Small intestine (tissue), 7 donors: Measurements from ENCODE around the gene PABPN1L. TPM values are rescaled to one million over a fixed set of nuclear protein-coding genes. Genes with fewer than 3 reads are reported as not detected.

Experiments
- DNase-seq, 2 donors: peaks; one replicate each; pipeline versions ENCODE4 v3.0.0 to v3.0.0-alpha.2; 2013
- FAIRE-seq: peaks from 2 replicates; lab custom pipeline; 2012; peaks lifted over from hg19 to GRCh38; lab: Jason Lieb, UNC
- H3K27ac ChIP-seq, 3 donors: one replicate each; pipeline ENCODE4 v1.5.1; 2013; ENCODE audit warnings: low read length in 2 of 3, mild to moderate bottlenecking in 2 of 3, control low read depth in 1 of 3, inconsistent platforms in 1 of 3, low read depth in 1 of 3, moderate library complexity in 1 of 3
- H3K27me3 ChIP-seq, 3 donors: one replicate each; pipeline ENCODE4 v1.6.1; 2013; ENCODE audit warnings: low read length in 3 of 3, inconsistent platforms in 1 of 3; ENCODE audit not compliant: control insufficient read depth in 3 of 3, insufficient read depth in 3 of 3
- H3K36me3 ChIP-seq, 3 donors: one replicate each; pipeline ENCODE4 v1.6.1; 2013; ENCODE audit warnings: low read length in 3 of 3, inconsistent platforms in 1 of 3, low read depth in 1 of 3, mild to moderate bottlenecking in 1 of 3, moderate library complexity in 1 of 3; ENCODE audit not compliant: control insufficient read depth in 3 of 3, insufficient read depth in 2 of 3
- H3K4me1 ChIP-seq, 3 donors: one replicate each; pipeline ENCODE4 v1.6.1; 2013; ENCODE audit warnings: low read length in 2 of 3, inconsistent platforms in 1 of 3, low read depth in 1 of 3, mild to moderate bottlenecking in 1 of 3, moderate library complexity in 1 of 3; ENCODE audit not compliant: control insufficient read depth in 3 of 3, insufficient read depth in 2 of 3
- H3K4me3 ChIP-seq, 3 donors: one replicate each; pipeline ENCODE4 v1.5.1; 2013; ENCODE audit warnings: low read length in 3 of 3, control low read depth in 1 of 3, inconsistent platforms in 1 of 3, low read depth in 1 of 3, mild to moderate bottlenecking in 1 of 3, moderate library complexity in 1 of 3
- H3K9me3 ChIP-seq, 2 donors: one replicate each; pipeline ENCODE4 v1.6.1; 2013; ENCODE audit warnings: low read depth in 1 of 2, low read length in 1 of 2; ENCODE audit not compliant: control insufficient read depth in 2 of 2, insufficient read depth in 1 of 2
- WGBS, 3 donors: extraction: QIAGEN DNeasy Blood & Tissue Kit; methylation state at CpG; one replicate each; pipeline ENCODE4 v1.1.7; 2013; 5-methylcytosine and 5-hydroxymethylcytosine counted together
- polyA plus RNA-seq, 4 donors: library from polyadenylated mRNA; stranded (reverse) in 3 of 4; unstranded in 1 of 4; fragments of 200-250 nt in 3 of 4; fragments of 120-200 nt in 1 of 4; gene quantifications; one replicate each; pipeline versions ENCODE4 v1.2.1 to v1.2.3, GENCODE V29; 2013
- donor health status: healthy with polysubstance abuse.
- donor health status: control.
- donor health status: control.
- donor health status: Bipolar disorder and iron deficiency.
- donor health status: healthy.

PABPN1L gene
- polyA plus RNA-seq, 4 donors, result 0.12 TPM; not detected in 3

DNA sequence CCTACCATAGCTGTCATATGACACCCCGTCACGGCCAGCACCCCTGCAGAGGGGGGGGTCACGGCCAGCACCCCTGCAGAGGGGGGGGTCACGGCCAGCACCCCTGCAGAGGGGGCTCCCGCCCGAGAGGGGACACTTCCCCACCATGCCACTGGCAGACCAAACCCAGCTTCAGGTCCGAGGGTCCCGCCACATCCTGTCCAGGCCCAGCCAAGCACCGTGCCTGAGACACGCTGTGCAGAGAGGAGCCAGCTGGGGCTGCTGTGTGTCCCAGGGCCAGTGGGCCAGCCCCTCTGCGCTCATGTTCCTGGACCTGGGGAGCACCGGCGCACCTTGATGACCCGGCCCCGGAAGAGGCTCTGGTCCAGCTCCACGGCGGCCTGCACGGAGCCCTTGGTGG lies 1.9 kb downstream of the PABPN1L start:
- DNase-seq, result no peak
- FAIRE-seq, result no peak
- Histone ChIP-seq H3K36me3 (peaks cover 4 to 37% (median 10%) of the 10 kb centered on the region in 3 donors), H3K4me3 (no peak overlapping the region), H3K9me3 (no peaks in the 10 kb centered on the region), H3K27ac (no peak overlapping the region), H3K4me1 (no peaks in the 10 kb centered on the region), H3K27me3 (peaks cover 4% of the 10 kb centered on the region in 3 donors)
- 75 to 84% (median 76%) methylated on average over 18 of the region's 18 CpGs for WGBS, 3 donors

DNA sequence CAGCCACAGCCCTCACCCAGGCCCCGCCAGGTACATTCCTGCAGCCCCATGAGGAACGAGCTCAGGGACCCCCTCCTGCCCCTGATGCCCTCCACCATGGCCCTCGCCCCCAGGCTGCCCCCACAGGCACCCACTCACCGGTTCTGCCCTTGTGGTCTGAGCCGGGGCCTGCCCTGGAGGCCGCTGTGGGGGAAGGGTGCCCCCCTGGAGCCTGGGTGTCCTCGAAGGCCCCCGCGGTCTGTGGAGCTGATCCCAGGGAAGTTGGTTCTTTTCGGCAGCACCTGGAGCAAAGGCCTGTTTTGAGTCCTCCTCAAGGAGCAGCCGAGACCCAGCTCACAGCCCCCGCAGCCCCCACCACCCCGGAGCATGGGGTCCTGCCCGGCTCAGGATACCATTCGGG lies 2.4 kb downstream of the PABPN1L start:
- FAIRE-seq, result no peak
- Histone ChIP-seq H3K4me1 (no peaks in the 10 kb centered on the region), H3K27ac (no peak overlapping the region), H3K9me3 (no peaks in the 10 kb centered on the region), H3K27me3 (peaks cover 2 to 4% (median 4%) of the 10 kb centered on the region in 3 donors), H3K4me3 (no peak overlapping the region), H3K36me3 (peaks cover 4 to 42% (median 10%) of the 10 kb centered on the region in 3 donors)
- 76 to 83% (median 77%) methylated on average over 13 to 15 of the region's 15 CpGs for WGBS, 3 donors
- DNase-seq, result no peak

GRCh38 chr16:88863426-88863825 lies 3.0 kb downstream of the PABPN1L start:
- Histone ChIP-seq H3K4me3 (no peak overlapping the region), H3K27me3 (peaks cover 0 to 4% (median 4%) of the 10 kb centered on the region in 3 donors), H3K27ac (no peak overlapping the region), H3K9me3 (no peaks in the 10 kb centered on the region), H3K36me3 (peaks cover 4 to 45% (median 10%) of the 10 kb centered on the region in 3 donors), H3K4me1 (no peaks in the 10 kb centered on the region)
- DNase-seq, result no peak
- WGBS, 3 donors, result 79 to 83% (median 80%) methylated on average over 12 to 13 of the region's 13 CpGs
- FAIRE-seq, result no peak

- Histone ChIP-seq H3K9me3 (no peaks in the 10 kb centered on the region), H3K4me3 (no peak overlapping the region), H3K4me1 (peaks cover 0 to 1% (median 1%) of the 10 kb centered on the region in 3 donors), H3K36me3 (peaks cover 4 to 49% (median 10%) of the 10 kb centered on the region in 3 donors), H3K27me3 (peaks cover 0 to 4% (median 1%) of the 10 kb centered on the region in 3 donors), H3K27ac (no peak overlapping the region)
- no peak for DNase-seq
- WGBS, 3 donors, result 92 to 93% (median 92%) methylated on average over 25 of the region's 25 CpGs
- FAIRE-seq, result no peak
These were observed 3.5 kb downstream of the PABPN1L start for GRCh38 chr16:88862968-88863367.

DNA sequence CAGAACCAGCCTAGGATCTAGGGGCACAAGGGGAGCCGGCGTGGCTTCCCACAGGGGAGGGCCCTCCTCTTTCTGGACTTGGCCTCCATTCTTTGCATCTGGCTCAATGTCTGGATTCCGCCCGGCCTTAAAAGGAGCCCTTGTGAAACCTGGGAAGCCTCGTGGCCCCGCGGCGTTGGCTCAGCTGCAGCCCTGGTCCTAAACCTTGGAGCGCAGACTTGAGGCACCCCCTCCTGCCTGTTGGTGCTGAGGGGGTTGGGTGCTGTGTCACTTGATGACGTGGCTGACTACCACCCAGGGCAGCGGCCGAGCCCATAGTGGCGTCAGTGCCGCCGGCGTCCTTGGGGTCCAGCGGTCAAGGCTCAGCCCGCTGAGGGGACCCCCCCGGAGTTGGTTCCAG lies 5.1 kb downstream of the PABPN1L start:
- Histone ChIP-seq H3K27me3 (no peaks in the 10 kb centered on the region), H3K4me1 (peaks cover 0 to 3% (median 1%) of the 10 kb centered on the region in 3 donors), H3K36me3 (peaks cover 4 to 49% (median 10%) of the 10 kb centered on the region in 3 donors), H3K9me3 (no peaks in the 10 kb centered on the region), H3K4me3 (no peak overlapping the region), H3K27ac (no peak overlapping the region)
- FAIRE-seq, result no peak
- WGBS, 3 donors, result 94 to 96% (median 95%) methylated on average over 19 of the region's 19 CpGs
- DNase-seq, result no peak

DNA sequence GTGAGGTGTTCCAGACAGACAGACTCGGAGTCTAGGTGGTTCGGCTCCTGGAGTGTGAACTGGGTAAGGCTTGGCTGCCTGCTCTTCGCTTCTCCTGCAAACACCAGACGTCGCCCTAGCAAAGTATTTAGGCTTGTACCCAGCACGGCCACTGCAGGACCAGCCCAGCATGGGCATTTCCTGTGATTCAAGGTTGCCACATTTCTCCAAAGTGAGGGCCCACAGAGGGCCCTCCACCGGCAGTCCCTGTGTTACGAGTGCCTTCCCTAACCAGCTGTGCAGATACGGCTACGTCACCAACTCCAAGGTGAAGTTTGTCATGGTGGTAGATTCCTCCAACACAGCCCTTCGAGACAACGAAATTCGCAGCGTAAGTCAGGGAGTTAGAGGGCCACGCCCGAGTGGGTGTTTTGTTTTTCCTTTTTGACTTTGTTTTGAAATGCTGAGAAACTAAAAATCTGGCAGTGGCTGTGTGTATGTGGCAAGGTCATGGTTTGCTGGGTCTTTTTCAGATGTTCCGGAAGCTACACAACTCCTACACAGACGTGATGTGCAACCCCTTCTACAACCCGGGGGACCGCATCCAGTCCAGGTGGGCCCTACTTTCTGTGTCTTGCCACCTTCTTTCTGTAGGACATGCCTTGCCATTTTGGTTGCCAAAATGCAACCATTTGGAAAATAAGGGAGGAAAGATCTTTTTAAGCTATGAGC lies 6.9 kb downstream of the PABPN1L start:
- no peak for FAIRE-seq
- 89 to 96% (median 91%) methylated on average over 20 of the region's 20 CpGs for WGBS, 3 donors
- peaks cover 0 to 10% (median 5%) of the 10 kb centered on the region in 3 donors for H3K4me1 ChIP-seq
- H3K4me3 ChIP-seq, result no peak overlapping the region
- H3K27ac ChIP-seq, result no peak overlapping the region
- H3K27me3 ChIP-seq, result no peaks in the 10 kb centered on the region
- peaks cover 4 to 57% (median 10%) of the 10 kb centered on the region in 3 donors for H3K36me3 ChIP-seq
- DNase-seq, result no peak
- no peaks in the 10 kb centered on the region for H3K9me3 ChIP-seq

DNA sequence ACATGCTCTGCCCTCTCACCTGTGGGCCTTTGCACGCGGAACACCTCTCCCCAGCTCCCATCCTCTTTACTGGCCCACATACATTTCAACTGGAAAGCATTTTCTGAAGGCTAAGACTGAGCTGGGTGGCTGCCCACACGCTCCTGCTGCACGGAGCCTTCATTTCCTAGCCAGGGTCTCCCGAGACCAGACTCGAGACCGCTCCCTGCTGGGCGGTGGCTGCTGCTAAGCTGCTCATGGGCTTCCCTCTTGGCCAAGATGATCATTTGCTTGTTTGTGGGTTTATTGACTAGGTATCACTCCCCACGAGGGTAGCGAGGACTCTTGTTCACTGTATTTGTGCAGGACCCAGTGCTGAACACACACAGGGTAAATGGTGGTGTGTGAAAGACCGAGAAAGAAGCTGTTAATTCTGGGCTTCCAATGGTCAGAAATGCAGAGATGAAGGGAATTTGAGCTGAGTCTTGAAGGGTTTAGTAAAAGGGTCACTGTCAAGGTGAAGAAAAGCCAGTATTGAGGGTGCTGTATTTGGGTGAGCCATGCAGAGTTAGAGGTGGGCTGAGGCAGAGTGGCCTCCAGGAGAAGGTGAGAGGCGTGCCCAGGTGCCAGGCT lies 8.6 kb downstream of the PABPN1L start:
- Histone ChIP-seq H3K9me3 (no peaks in the 10 kb centered on the region), H3K4me1 (peaks cover 0 to 10% (median 5%) of the 10 kb centered on the region in 3 donors), H3K27ac (peak overlapping the region; percentile 35 to 87 (median 61)), H3K36me3 (peaks cover 4 to 62% (median 10%) of the 10 kb centered on the region in 3 donors), H3K27me3 (no peaks in the 10 kb centered on the region), H3K4me3 (peak overlapping the region; percentile 71 to 94 (median 94))
- no peak for FAIRE-seq
- 11 to 14% (median 12%) methylated on average over 12 of the region's 12 CpGs for WGBS, 3 donors
- DNase-seq, result peak; percentile 81 to 86

DNA sequence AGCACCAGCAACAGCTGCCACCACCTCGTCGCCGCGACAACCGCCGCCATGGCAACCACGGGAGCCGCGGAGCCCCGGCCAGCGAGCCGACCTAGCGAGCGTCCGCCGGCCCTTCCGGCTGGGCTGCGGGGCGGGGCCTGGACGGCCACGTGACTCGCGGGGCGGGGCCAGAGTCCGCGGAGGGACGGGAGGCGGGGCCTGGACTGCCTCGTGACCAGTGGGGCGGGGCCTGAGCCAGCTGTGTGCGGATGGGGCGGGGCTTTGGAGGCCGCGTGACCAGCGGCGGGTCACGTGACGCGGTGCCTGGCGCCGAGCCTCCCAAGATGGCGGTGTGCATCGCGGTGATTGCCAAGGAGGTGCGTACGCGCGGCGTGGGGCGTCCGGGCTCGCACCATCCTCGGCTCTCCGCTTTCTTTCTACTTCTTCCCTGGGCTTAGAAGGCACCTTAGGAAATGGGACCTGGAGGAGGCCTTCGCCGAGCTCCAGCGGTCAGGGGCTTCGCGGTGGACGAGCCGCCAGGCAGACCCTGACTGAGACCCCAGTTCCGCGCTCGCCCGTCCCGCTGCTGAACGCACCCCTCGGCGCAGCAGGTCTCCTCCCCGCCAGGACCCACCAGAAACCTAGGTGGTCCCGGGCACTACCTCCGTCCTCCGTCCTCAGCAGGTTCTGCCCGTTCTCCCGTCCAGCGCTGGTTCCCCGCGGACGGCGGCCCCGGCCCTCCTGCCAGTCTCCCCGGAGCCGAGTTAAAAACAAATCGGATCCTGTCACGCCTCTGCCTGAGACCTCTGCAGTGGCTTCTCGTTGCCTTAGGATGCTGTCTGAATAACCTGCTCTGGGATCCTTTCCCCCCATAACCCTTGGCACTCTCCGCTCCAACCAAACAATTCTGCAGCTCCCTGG lies 9.4 kb downstream of the PABPN1L start, which contains the start of the genes GALNS and TRAPPC2L:
TSS of gene GALNS (minus strand) at position 120 of the 900 bp plus-strand sequence. CDS start at position 50, 70 bp downstream.
TSS of gene TRAPPC2L (plus strand) at position 300 of the 900 bp plus-strand sequence. CDS start at position 324, 24 bp downstream.
- DNase-seq, result peak; percentile 94 to 97
- peak within 1 kb of the TSS; percentile 80 to 94 (median 94) for H3K4me3 ChIP-seq
- H3K9me3 ChIP-seq, result no peaks in the 10 kb centered on the region
- H3K36me3 ChIP-seq, result peaks cover 2 to 54% (median 10%) of the 10 kb centered on the region in 3 donors
- WGBS, 3 donors, result 0 to 1% (median 0%) methylated on average over 48 to 87 of the region's 87 CpGs
- FAIRE-seq, result no peak
- no peaks in the 10 kb centered on the region for H3K27me3 ChIP-seq
- H3K4me1 ChIP-seq, result peaks cover 0 to 10% (median 5%) of the 10 kb centered on the region in 3 donors
- peak within 1 kb of the TSS; percentile 61 to 87 (median 79) for H3K27ac ChIP-seq
